Measurements from ENCODE around the gene MXD4. TPM values are rescaled to one million over a fixed set of nuclear protein-coding genes. Genes with fewer than 3 reads are reported as not detected.
A peak's percentile ranks its signal among the peaks of the same experiment; 100 is the strongest.

MXD4 gene
- total and polyA plus RNA-seq, 2 donors from 2014 or later, result 49.8 to 84.8 TPM

GRCh38 chr4:2289955-2290333 is 28.0 kb upstream of the MXD4 start:
- H3K36me3 ChIP-seq (ENCODE audit: control insufficient read depth in 2 of 3, insufficient read depth in 3 of 3, low read length in 3 of 3), result no peaks in the 10 kb centered on the region
- DNase-seq (no peak), FAIRE-seq (no peak)
- H3K9me3 ChIP-seq (ENCODE audit: control insufficient read depth in 2 of 3, insufficient read depth in 1 of 3, low read length in 3 of 3), result no peaks in the 10 kb centered on the region
- H3K4me3 ChIP-seq (ENCODE audit: low read length in 3 of 3), result no peak overlapping the region
- H3K4me1 ChIP-seq (ENCODE audit: control insufficient read depth in 2 of 3, insufficient read depth in 2 of 3, low read depth in 1 of 3, low read length in 3 of 3), result peaks cover 0 to 4% (median 0%) of the 10 kb centered on the region in 3 donors
- H3K9ac ChIP-seq (ENCODE audit: low read length in 3 of 3), result no peak overlapping the region
- H3K27ac ChIP-seq (ENCODE audit: low read depth in 2 of 2, low read length in 2 of 2), result no peak overlapping the region
- TF ChIP-seq CTCF (IDR thresholded peaks at IDR 0.05; ENCODE audit: borderline replicate concordance, extremely low read depth, insufficient read depth), result no peak
- intact Hi-C loops (cut with DNase I), result no loop called here
- no peaks in the 10 kb centered on the region for H3K27me3 ChIP-seq (ENCODE audit: control insufficient read depth, insufficient read depth, low read length)

GRCh38 chr4:2289311-2289954 is 27.5 kb upstream of the MXD4 start:
- Histone ChIP-seq H3K27ac (ENCODE audit: low read depth in 2 of 2, low read length in 2 of 2) (no peak overlapping the region), H3K4me1 (ENCODE audit: control insufficient read depth in 2 of 3, insufficient read depth in 2 of 3, low read depth in 1 of 3, low read length in 3 of 3) (peaks cover 0 to 4% (median 0%) of the 10 kb centered on the region in 3 donors), H3K9me3 (ENCODE audit: control insufficient read depth in 2 of 3, insufficient read depth in 1 of 3, low read length in 3 of 3) (no peaks in the 10 kb centered on the region), H3K36me3 (ENCODE audit: control insufficient read depth in 2 of 3, insufficient read depth in 3 of 3, low read length in 3 of 3) (no peaks in the 10 kb centered on the region), H3K4me3 (ENCODE audit: low read length in 3 of 3) (no peak overlapping the region), H3K27me3 (ENCODE audit: control insufficient read depth, insufficient read depth, low read length) (no peaks in the 10 kb centered on the region), H3K9ac (ENCODE audit: low read length in 3 of 3) (no peak overlapping the region)
- FAIRE-seq (no peak), DNase-seq (peak in 2 of 5 donors; percentile 5 to 54)
- TF ChIP-seq CTCF (IDR thresholded peaks at IDR 0.05; ENCODE audit: borderline replicate concordance, extremely low read depth, insufficient read depth), result no peak
- intact Hi-C loops (cut with DNase I), result no loop called here

DNA sequence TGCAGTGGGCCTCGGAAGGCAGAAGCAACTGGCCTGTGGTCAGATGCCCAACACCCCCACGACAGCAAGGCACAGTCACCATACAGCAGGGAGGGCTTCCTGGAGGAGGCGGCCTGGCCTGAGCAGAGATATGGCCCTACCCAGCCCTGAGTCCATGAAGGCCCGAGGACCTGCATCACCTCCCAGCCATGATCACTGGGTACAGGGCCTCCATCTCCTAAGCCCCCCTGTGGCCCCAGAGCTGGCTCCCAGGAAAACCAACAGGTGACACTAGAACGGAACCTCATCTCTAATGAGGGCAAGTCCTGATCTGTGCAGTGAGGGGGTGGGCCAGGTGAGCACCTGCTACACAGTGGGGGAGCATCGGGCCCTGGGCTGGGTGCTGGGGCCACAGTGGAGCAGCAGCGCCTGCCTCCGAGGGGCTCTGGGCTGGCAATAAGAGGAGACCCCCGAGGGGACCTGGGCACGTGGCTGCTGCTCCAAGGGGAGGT is 26.2 kb upstream of the MXD4 start:
- no peak for FAIRE-seq
- no peak overlapping the region for H3K27ac ChIP-seq (ENCODE audit: low read depth in 2 of 2, low read length in 2 of 2)
- no peak overlapping the region for H3K9ac ChIP-seq (ENCODE audit: low read length in 3 of 3)
- intact Hi-C loops (cut with DNase I), result no loop called here
- no peak for TF ChIP-seq CTCF (IDR thresholded peaks at IDR 0.05; ENCODE audit: borderline replicate concordance, extremely low read depth, insufficient read depth)
- peaks cover 0 to 4% (median 0%) of the 10 kb centered on the region in 3 donors for H3K4me1 ChIP-seq (ENCODE audit: control insufficient read depth in 2 of 3, insufficient read depth in 2 of 3, low read depth in 1 of 3, low read length in 3 of 3)
- DNase-seq, result peak in 1 of 5 donors; percentile 67
- H3K4me3 ChIP-seq (ENCODE audit: low read length in 3 of 3), result no peak overlapping the region
- no peaks in the 10 kb centered on the region for H3K36me3 ChIP-seq (ENCODE audit: control insufficient read depth in 2 of 3, insufficient read depth in 3 of 3, low read length in 3 of 3)
- H3K9me3 ChIP-seq (ENCODE audit: control insufficient read depth in 2 of 3, insufficient read depth in 1 of 3, low read length in 3 of 3), result no peaks in the 10 kb centered on the region
- no peaks in the 10 kb centered on the region for H3K27me3 ChIP-seq (ENCODE audit: control insufficient read depth, insufficient read depth, low read length)

DNA sequence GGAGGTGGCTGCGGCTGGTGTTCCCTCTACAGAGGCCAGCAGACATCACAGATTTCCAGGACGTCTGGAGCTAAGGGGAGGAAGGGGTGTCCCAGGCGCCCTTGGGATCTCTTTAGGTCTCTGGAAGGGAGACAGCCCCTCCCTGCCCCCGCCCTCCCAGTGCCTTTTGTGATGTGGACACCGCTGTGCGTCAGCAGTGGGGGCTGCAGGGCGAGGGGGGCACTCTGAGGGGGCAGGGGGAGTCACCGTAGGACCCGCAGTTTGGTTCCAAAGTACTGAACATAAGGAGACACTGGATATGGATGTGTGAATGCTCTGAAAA is 25.6 kb upstream of the MXD4 start:
- TF ChIP-seq CTCF (IDR thresholded peaks at IDR 0.05; ENCODE audit: borderline replicate concordance, extremely low read depth, insufficient read depth), result no peak
- no peak for FAIRE-seq

More for the DNA sequence above, 25.6 kb upstream of the MXD4 start:
- Histone ChIP-seq H3K27ac (ENCODE audit: low read depth in 2 of 2, low read length in 2 of 2) (no peak overlapping the region), H3K4me3 (ENCODE audit: low read length in 3 of 3) (no peak overlapping the region), H3K9ac (ENCODE audit: low read length in 3 of 3) (no peak overlapping the region), H3K36me3 (ENCODE audit: control insufficient read depth in 2 of 3, insufficient read depth in 3 of 3, low read length in 3 of 3) (no peaks in the 10 kb centered on the region), H3K4me1 (ENCODE audit: control insufficient read depth in 2 of 3, insufficient read depth in 2 of 3, low read depth in 1 of 3, low read length in 3 of 3) (peaks cover 0 to 4% (median 0%) of the 10 kb centered on the region in 3 donors), H3K27me3 (ENCODE audit: control insufficient read depth, insufficient read depth, low read length) (no peaks in the 10 kb centered on the region), H3K9me3 (ENCODE audit: control insufficient read depth in 2 of 3, insufficient read depth in 1 of 3, low read length in 3 of 3) (no peaks in the 10 kb centered on the region)
- intact Hi-C loops (cut with DNase I), result no loop called here
- peak in 1 of 5 donors; percentile 51 for DNase-seq
